Measurements from ENCODE around the gene NEUROD1.

Gene NEUROD1

DNA sequence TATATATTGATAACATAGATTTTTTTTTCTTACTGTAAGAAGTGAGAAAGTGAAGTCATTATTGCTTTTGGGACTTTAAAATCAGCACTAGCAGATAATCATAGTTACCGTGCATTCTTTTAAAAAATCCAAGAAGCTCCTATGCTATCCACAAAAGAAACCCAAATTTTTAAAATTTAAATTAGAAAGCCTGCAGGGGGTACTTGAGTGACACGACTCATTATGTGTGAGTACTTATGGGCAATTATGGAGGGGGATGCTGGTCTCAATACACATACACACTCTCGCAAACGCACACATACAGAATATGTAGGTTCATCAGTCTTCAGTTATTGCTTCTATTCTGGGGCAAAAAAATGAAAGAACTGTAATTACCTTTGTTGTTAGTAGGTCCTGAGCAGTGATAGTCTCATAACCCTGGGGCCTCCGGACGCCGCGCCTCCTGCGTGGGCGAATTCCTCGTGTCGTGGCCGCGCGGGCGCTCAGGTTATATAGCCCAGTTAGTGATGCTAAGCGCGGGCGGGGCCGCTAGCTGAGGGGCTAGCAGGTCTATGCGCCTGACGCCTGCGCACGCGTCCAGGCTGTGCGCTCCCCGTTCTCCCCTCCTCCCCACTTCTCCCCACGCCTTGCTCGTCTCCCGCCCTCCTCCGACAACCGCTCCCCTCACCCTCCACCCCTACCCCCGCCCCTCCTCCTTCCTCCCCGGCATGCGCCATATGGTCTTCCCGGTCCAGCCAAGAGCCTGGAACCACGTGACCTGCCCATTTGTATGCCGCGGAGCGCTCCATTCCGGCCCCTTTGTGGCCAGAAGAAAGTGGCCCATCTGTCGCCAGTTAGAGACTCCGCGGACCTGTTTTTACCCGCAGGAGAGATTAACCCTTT is at the start of gene NEUROD1:
TSS of gene NEUROD1 (minus strand) at position 463 of the 882 bp plus-strand sequence. CDS start 1,657 bp downstream, outside the sequence.
- H3K27ac ChIP-seq (ENCODE audit: low read length) = no peak within 1 kb of the TSS
- no peaks in the 10 kb centered on the region for H3K9me2 ChIP-seq (replicated peaks; ENCODE audit: insufficient read depth, low read length)
- H3K4me2 ChIP-seq (ENCODE audit: low read depth, low read length) = no peak within 1 kb of the TSS
- no peaks in the 10 kb centered on the region for H3K4me1 ChIP-seq (ENCODE audit: low read length)
- no peaks in the 10 kb centered on the region for H3K79me2 ChIP-seq (ENCODE audit: low read length)
- no peaks in the 10 kb centered on the region for H3K9me3 ChIP-seq (replicated peaks; ENCODE audit: insufficient read depth, low read length)
- H3F3A ChIP-seq (ENCODE audit: insufficient read depth, low read length) = no peaks in the 10 kb centered on the region
- no peaks in the 10 kb centered on the region for H3K36me3 ChIP-seq (replicated peaks; ENCODE audit: insufficient read depth, low read length)
- no peak within 1 kb of the TSS for H3K9ac ChIP-seq (ENCODE audit: low read length)
- no peaks in the 10 kb centered on the region for H4K20me1 ChIP-seq (ENCODE audit: insufficient read depth, low read length)
- H3K4me3 ChIP-seq (ENCODE audit: low read length) = no peak within 1 kb of the TSS
- DNase-seq = no peak
- no peak within 1 kb of the TSS for H2AFZ ChIP-seq (ENCODE audit: low read length)
- TF ChIP-seq EZH2phosphoT487 (IDR thresholded peaks at IDR 0.05; ENCODE audit: low read length) (no peak), EZH2 (optimal IDR thresholded peaks at IDR 0.05; ENCODE audit: low read depth, low read length) (no peak)
- TF ChIP-seq, protein P1, sequence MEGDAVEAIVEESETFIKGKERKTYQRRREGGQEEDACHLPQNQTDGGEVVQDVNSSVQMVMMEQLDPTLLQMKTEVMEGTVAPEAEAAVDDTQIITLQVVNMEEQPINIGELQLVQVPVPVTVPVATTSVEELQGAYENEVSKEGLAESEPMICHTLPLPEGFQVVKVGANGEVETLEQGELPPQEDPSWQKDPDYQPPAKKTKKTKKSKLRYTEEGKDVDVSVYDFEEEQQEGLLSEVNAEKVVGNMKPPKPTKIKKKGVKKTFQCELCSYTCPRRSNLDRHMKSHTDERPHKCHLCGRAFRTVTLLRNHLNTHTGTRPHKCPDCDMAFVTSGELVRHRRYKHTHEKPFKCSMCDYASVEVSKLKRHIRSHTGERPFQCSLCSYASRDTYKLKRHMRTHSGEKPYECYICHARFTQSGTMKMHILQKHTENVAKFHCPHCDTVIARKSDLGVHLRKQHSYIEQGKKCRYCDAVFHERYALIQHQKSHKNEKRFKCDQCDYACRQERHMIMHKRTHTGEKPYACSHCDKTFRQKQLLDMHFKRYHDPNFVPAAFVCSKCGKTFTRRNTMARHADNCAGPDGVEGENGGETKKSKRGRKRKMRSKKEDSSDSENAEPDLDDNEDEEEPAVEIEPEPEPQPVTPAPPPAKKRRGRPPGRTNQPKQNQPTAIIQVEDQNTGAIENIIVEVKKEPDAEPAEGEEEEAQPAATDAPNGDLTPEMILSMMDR (IDR thresholded peaks at IDR 0.05; ENCODE audit: low read length) = no peak
- H3K27me3 ChIP-seq (replicated peaks; ENCODE audit: insufficient read depth, low read length) = peaks cover 24% of the 10 kb centered on the region

DNA sequence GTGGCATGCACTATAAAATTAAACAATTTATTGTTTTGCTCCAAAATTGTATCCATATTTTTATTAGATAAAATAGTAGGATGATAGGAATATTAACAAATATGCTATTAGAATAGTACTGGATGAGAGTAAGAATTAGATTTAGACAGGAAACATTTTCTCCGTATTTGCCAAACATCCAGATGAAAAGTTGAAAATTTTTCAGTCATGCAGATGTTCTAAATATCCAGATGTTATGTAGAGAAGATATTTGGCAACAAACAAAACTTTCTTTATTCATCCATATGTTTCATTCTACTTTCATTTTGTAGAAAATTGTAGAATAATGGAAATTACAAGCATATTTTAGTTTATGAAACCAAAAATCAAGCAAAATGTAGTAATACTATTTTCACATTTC is 45.2 kb upstream of the NEUROD1 start:
- TF ChIP-seq EZH2phosphoT487 (IDR thresholded peaks at IDR 0.05; ENCODE audit: low read length) (no peak), EZH2 (optimal IDR thresholded peaks at IDR 0.05; ENCODE audit: low read depth, low read length) (no peak)
- TF ChIP-seq, protein P1 (IDR thresholded peaks at IDR 0.05; ENCODE audit: low read length) = no peak
- H3K36me3 ChIP-seq (replicated peaks; ENCODE audit: insufficient read depth, low read length) = no peaks in the 10 kb centered on the region

DNA sequence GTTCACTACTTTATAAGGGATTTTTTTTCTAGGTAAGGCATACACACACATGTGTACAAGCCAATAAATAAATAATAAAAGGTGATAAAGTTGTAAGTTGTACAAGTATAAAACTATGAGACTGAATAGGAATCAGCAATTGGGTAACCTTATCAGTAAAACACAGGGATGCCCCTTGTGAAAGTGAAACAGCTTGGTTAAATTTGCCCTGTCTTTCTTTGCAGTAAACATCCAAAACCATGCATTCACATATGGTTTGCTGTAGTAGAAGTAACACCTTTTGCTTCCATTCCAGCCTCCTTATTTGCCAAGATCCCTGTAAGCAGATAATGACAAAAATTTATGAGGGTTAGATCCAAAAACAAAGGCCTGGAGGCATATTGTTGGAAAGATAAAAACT is 44.3 kb upstream of the NEUROD1 start:
- H3K9me2 ChIP-seq (replicated peaks; ENCODE audit: insufficient read depth, low read length) = no peaks in the 10 kb centered on the region
- H3K4me3 ChIP-seq (ENCODE audit: low read length) = no peak overlapping the region
- H3K27ac ChIP-seq (ENCODE audit: low read length) = no peak overlapping the region
- 0 out of 2 replicates have a peak overlapping the region, but pooled peaks have one; percentile 4 for H3K4me2 ChIP-seq (ENCODE audit: low read depth, low read length)
- 0 out of 2 replicates have a peak overlapping the region, but pooled peaks have one; percentile 7 for H2AFZ ChIP-seq (ENCODE audit: low read length)
- peaks cover 10% of the 10 kb centered on the region for H3K4me1 ChIP-seq (ENCODE audit: low read length)
- no peaks in the 10 kb centered on the region for H3K36me3 ChIP-seq (replicated peaks; ENCODE audit: insufficient read depth, low read length)
- no peak for TF ChIP-seq EZH2phosphoT487 (IDR thresholded peaks at IDR 0.05; ENCODE audit: low read length)
- no peak for TF ChIP-seq EZH2 (optimal IDR thresholded peaks at IDR 0.05; ENCODE audit: low read depth, low read length)
- TF ChIP-seq, protein P1 (IDR thresholded peaks at IDR 0.05; ENCODE audit: low read length) = no peak
- no peaks in the 10 kb centered on the region for H3K9me3 ChIP-seq (replicated peaks; ENCODE audit: insufficient read depth, low read length)
- peak; percentile 67 for DNase-seq
- H3K27me3 ChIP-seq (replicated peaks; ENCODE audit: insufficient read depth, low read length) = no peaks in the 10 kb centered on the region
- no peaks in the 10 kb centered on the region for H4K20me1 ChIP-seq (ENCODE audit: insufficient read depth, low read length)
- no peak overlapping the region for H3K9ac ChIP-seq (ENCODE audit: low read length)
- no peaks in the 10 kb centered on the region for H3F3A ChIP-seq (ENCODE audit: insufficient read depth, low read length)
- no peaks in the 10 kb centered on the region for H3K79me2 ChIP-seq (ENCODE audit: low read length)

More for the DNA sequence above, 45.2 kb upstream of the NEUROD1 start:
- Histone ChIP-seq H3K79me2 (ENCODE audit: low read length) (no peaks in the 10 kb centered on the region), H3K9ac (ENCODE audit: low read length) (no peak overlapping the region), H2AFZ (ENCODE audit: low read length) (no peak overlapping the region), H4K20me1 (ENCODE audit: insufficient read depth, low read length) (no peaks in the 10 kb centered on the region), H3K9me2 (replicated peaks; ENCODE audit: insufficient read depth, low read length) (no peaks in the 10 kb centered on the region), H3K27me3 (replicated peaks; ENCODE audit: insufficient read depth, low read length) (no peaks in the 10 kb centered on the region), H3K27ac (ENCODE audit: low read length) (no peak overlapping the region), H3K4me1 (ENCODE audit: low read length) (peaks cover 10% of the 10 kb centered on the region), H3F3A (ENCODE audit: insufficient read depth, low read length) (no peaks in the 10 kb centered on the region), H3K9me3 (replicated peaks; ENCODE audit: insufficient read depth, low read length) (no peaks in the 10 kb centered on the region), H3K4me2 (ENCODE audit: low read depth, low read length) (no peak overlapping the region), H3K4me3 (ENCODE audit: low read length) (no peak overlapping the region)
- DNase-seq = no peak

Data from MM.1S (cell line).